ENCODE data around the gene CISH.

- TF ChIP-seq TCF7L2 (IDR thresholded peaks at IDR 0.05; ENCODE audit: low read depth, low read length), result no peak
- TF ChIP-seq, protein P1, sequence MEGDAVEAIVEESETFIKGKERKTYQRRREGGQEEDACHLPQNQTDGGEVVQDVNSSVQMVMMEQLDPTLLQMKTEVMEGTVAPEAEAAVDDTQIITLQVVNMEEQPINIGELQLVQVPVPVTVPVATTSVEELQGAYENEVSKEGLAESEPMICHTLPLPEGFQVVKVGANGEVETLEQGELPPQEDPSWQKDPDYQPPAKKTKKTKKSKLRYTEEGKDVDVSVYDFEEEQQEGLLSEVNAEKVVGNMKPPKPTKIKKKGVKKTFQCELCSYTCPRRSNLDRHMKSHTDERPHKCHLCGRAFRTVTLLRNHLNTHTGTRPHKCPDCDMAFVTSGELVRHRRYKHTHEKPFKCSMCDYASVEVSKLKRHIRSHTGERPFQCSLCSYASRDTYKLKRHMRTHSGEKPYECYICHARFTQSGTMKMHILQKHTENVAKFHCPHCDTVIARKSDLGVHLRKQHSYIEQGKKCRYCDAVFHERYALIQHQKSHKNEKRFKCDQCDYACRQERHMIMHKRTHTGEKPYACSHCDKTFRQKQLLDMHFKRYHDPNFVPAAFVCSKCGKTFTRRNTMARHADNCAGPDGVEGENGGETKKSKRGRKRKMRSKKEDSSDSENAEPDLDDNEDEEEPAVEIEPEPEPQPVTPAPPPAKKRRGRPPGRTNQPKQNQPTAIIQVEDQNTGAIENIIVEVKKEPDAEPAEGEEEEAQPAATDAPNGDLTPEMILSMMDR (IDR thresholded peaks at IDR 0.05), result no peak
- TF ChIP-seq, protein P2, sequence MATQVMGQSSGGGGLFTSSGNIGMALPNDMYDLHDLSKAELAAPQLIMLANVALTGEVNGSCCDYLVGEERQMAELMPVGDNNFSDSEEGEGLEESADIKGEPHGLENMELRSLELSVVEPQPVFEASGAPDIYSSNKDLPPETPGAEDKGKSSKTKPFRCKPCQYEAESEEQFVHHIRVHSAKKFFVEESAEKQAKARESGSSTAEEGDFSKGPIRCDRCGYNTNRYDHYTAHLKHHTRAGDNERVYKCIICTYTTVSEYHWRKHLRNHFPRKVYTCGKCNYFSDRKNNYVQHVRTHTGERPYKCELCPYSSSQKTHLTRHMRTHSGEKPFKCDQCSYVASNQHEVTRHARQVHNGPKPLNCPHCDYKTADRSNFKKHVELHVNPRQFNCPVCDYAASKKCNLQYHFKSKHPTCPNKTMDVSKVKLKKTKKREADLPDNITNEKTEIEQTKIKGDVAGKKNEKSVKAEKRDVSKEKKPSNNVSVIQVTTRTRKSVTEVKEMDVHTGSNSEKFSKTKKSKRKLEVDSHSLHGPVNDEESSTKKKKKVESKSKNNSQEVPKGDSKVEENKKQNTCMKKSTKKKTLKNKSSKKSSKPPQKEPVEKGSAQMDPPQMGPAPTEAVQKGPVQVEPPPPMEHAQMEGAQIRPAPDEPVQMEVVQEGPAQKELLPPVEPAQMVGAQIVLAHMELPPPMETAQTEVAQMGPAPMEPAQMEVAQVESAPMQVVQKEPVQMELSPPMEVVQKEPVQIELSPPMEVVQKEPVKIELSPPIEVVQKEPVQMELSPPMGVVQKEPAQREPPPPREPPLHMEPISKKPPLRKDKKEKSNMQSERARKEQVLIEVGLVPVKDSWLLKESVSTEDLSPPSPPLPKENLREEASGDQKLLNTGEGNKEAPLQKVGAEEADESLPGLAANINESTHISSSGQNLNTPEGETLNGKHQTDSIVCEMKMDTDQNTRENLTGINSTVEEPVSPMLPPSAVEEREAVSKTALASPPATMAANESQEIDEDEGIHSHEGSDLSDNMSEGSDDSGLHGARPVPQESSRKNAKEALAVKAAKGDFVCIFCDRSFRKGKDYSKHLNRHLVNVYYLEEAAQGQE (IDR thresholded peaks at IDR 0.05; ENCODE audit: insufficient read depth in 1 of 2, low read depth in 2 of 2, low read length in 1 of 2), result no peak
Measured at GRCh38 chr3:50639055-50639494, 27.5 kb upstream of the CISH start.
